Measurements from ENCODE around the gene THNSL1. TPM values are rescaled to one million over a fixed set of nuclear protein-coding genes. Genes with fewer than 3 reads are reported as not detected.
A peak's percentile ranks its signal among the peaks of the same experiment; 100 is the strongest.

Gene THNSL1
- total RNA-seq, 2 experiments from 2014 or later: 5.5 to 8.3 TPM

DNA sequence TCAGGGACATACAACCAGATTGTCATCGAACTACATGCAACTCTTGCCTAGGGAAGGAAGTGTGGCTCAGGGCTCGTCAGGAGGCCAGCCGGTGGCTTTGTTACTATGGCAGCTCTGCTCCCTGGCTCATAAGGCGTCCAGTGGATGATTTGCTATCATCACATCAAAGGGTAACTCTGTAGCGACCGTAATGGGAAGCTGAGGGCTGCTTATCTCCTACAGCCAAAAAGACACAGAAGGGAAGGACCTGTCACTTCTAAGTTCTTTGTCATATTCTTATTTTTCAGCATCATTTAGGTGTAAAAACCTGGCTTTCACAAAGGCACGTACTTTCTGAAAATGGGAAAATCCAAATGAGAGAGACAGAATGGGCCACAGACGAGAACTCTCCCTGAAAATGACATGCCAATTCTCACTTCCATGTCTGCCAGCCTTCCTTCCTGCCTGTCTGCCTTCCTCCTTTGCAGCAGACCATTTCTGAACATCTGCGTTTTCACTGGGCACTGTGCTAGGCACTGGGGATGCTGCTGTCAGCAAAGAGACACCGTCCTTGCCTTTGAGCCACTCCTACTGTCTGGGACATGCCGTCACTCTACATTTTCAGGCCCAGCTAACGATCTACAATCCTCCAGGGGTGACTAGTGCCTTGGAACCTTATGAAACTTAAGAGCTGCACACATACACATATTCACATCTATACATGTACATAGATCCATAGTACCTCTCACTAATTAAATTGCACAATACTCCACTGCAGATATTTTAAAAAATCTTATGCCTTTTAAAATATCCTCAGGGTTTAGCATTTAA, 27.4 kb upstream of the THNSL1 start:
- CTCF ChIA-PET (ENCODE audit: unreplicated experiment): no interaction called here
- H3K4me2 ChIP-seq (ENCODE audit: low read length): no peak overlapping the region
- POLR2A ChIA-PET: no interaction called here
- no peak overlapping the region for H2AFZ ChIP-seq (ENCODE audit: low read length)
- no peaks in the 10 kb centered on the region for H4K20me1 ChIP-seq (ENCODE audit: insufficient read depth, low read length)
- no peak overlapping the region for H3K4me3 ChIP-seq (ENCODE audit: low read depth, low read length, poor library complexity, severe bottlenecking)
- no peaks in the 10 kb centered on the region for H3K4me1 ChIP-seq (ENCODE audit: insufficient read depth, low read length, poor library complexity, severe bottlenecking)
- H3K36me3 ChIP-seq (ENCODE audit: insufficient read depth, low read length): no peaks in the 10 kb centered on the region
- H3K27ac ChIP-seq (ENCODE audit: low read depth, low read length, poor library complexity, severe bottlenecking): no peak overlapping the region
- no peak for DNase-seq (ENCODE audit: low spot score)
- no TSS peak for BruUV-seq (replicated peaks)
- no peaks in the 10 kb centered on the region for H3K9me2 ChIP-seq (ENCODE audit: insufficient read depth, low read length)
- no peaks in the 10 kb centered on the region for H3K9me3 ChIP-seq (ENCODE audit: low read length)
- intact Hi-C loops (cut with micrococcal nuclease; ENCODE audit: unreplicated experiment): no loop called here
- no peak for TF ChIP-seq EZH2phosphoT487 (IDR thresholded peaks at IDR 0.05; ENCODE audit: borderline replicate concordance, low read depth, low read length)
- TF ChIP-seq, protein P1, sequence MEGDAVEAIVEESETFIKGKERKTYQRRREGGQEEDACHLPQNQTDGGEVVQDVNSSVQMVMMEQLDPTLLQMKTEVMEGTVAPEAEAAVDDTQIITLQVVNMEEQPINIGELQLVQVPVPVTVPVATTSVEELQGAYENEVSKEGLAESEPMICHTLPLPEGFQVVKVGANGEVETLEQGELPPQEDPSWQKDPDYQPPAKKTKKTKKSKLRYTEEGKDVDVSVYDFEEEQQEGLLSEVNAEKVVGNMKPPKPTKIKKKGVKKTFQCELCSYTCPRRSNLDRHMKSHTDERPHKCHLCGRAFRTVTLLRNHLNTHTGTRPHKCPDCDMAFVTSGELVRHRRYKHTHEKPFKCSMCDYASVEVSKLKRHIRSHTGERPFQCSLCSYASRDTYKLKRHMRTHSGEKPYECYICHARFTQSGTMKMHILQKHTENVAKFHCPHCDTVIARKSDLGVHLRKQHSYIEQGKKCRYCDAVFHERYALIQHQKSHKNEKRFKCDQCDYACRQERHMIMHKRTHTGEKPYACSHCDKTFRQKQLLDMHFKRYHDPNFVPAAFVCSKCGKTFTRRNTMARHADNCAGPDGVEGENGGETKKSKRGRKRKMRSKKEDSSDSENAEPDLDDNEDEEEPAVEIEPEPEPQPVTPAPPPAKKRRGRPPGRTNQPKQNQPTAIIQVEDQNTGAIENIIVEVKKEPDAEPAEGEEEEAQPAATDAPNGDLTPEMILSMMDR (conservative IDR thresholded peaks at IDR 0.05; ENCODE audit: low read length): no peak
- no peaks in the 10 kb centered on the region for H3K79me2 ChIP-seq (ENCODE audit: insufficient read depth, low read depth, low read length)

DNA sequence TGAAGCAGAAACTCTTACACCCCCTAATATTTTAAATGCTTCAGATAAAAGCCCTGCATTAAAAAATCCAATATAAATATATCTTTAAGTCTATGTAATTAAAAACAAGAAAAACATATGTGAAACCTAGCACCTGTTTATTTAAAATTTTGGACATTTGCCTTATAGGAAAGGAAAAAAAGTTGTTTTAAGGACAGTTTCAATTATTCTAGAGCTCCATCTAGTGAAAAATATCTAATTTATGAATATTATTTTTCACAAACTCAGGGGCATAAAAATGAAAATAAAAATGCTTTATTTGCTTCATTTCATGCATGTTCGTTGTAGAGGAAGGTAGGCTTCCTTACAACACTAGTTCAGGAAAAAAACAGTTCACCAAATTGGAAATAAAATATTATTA, 26.5 kb upstream of the THNSL1 start:
- H3K79me2 ChIP-seq (ENCODE audit: insufficient read depth, low read depth, low read length): no peaks in the 10 kb centered on the region
- CTCF ChIA-PET (ENCODE audit: unreplicated experiment): no interaction called here
- H3K9me3 ChIP-seq (ENCODE audit: low read length): no peaks in the 10 kb centered on the region
- POLR2A ChIA-PET: no interaction called here
- intact Hi-C loops (cut with micrococcal nuclease; ENCODE audit: unreplicated experiment): no loop called here
- H4K20me1 ChIP-seq (ENCODE audit: insufficient read depth, low read length): no peaks in the 10 kb centered on the region
- no peaks in the 10 kb centered on the region for H3K36me3 ChIP-seq (ENCODE audit: insufficient read depth, low read length)
- H3K4me3 ChIP-seq (ENCODE audit: low read depth, low read length, poor library complexity, severe bottlenecking): no peak overlapping the region
- no TSS peak for BruUV-seq (replicated peaks)
- no peak overlapping the region for H3K4me2 ChIP-seq (ENCODE audit: low read length)
- H3K27ac ChIP-seq (ENCODE audit: low read depth, low read length, poor library complexity, severe bottlenecking): no peak overlapping the region
- TF ChIP-seq, protein P1 (conservative IDR thresholded peaks at IDR 0.05; ENCODE audit: low read length): peak; percentile 36; the same call in 1 of the 2 replicates
- no peak for TF ChIP-seq EZH2phosphoT487 (IDR thresholded peaks at IDR 0.05; ENCODE audit: borderline replicate concordance, low read depth, low read length)
- no peaks in the 10 kb centered on the region for H3K4me1 ChIP-seq (ENCODE audit: insufficient read depth, low read length, poor library complexity, severe bottlenecking)
- H3K9me2 ChIP-seq (ENCODE audit: insufficient read depth, low read length): no peaks in the 10 kb centered on the region
- no peak overlapping the region for H2AFZ ChIP-seq (ENCODE audit: low read length)
- DNase-seq (ENCODE audit: low spot score): no peak

DNA sequence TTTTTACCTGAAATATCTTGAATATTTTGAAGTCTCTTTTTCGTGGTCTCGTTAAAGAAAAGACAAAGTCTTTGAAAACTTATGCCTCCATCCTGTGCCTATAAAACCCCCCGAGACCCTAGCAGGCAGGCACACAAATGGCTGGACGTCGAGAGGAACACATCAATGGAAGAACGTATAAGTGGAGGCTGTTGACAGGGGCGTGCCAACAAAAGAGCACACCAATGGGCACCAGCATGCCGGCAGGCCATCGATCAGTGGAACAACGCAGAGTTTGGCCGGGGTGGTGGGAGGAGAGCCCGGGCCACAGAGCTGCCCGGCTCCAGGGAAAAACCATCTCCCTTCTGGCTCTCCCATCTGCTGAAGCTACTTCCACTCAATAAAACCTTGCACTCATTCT, 25.1 kb upstream of the THNSL1 start:
- Histone ChIP-seq H3K4me3 (ENCODE audit: low read depth, low read length, poor library complexity, severe bottlenecking) (no peak overlapping the region), H3K9me3 (ENCODE audit: low read length) (no peaks in the 10 kb centered on the region), H3K27ac (ENCODE audit: low read depth, low read length, poor library complexity, severe bottlenecking) (no peak overlapping the region), H3K79me2 (ENCODE audit: insufficient read depth, low read depth, low read length) (no peaks in the 10 kb centered on the region), H3K4me2 (ENCODE audit: low read length) (no peak overlapping the region), H4K20me1 (ENCODE audit: insufficient read depth, low read length) (no peaks in the 10 kb centered on the region), H3K9me2 (ENCODE audit: insufficient read depth, low read length) (no peaks in the 10 kb centered on the region), H3K36me3 (ENCODE audit: insufficient read depth, low read length) (no peaks in the 10 kb centered on the region), H3K4me1 (ENCODE audit: insufficient read depth, low read length, poor library complexity, severe bottlenecking) (no peaks in the 10 kb centered on the region), H2AFZ (ENCODE audit: low read length) (no peak overlapping the region)
- ChIA-PET CTCF (ENCODE audit: unreplicated experiment) (no interaction called here), POLR2A (no interaction called here)
- no peak for DNase-seq (ENCODE audit: low spot score)
- no peak for TF ChIP-seq EZH2phosphoT487 (IDR thresholded peaks at IDR 0.05; ENCODE audit: borderline replicate concordance, low read depth, low read length)
- TF ChIP-seq, protein P1 (conservative IDR thresholded peaks at IDR 0.05; ENCODE audit: low read length): no peak
- intact Hi-C loops (cut with micrococcal nuclease; ENCODE audit: unreplicated experiment): no loop called here
- no TSS peak for BruUV-seq (replicated peaks)

All from OCI-LY7 (cell line).